Measurements from ENCODE around the gene GTPBP2.

Gene GTPBP2

GRCh38 chr6:43624786-43625288 lies 4.2 kb downstream of the GTPBP2 start:
- Histone ChIP-seq H3K4me1 (peaks cover 9% of the 10 kb centered on the region; the same call in 1 of the 2 replicates), H3K9me3 (no peaks in the 10 kb centered on the region), H3K36me3 (peaks cover 52% of the 10 kb centered on the region), H3K4me3 (ENCODE audit: low read depth, low read length) (no peak overlapping the region), H3K27me3 (no peaks in the 10 kb centered on the region)
- TF ChIP-seq CTCF (IDR thresholded peaks at IDR 0.05; ENCODE audit: low read depth, low read length), result no peak
- no peak for DNase-seq

GRCh38 chr6:43623880-43624785 lies 4.9 kb downstream of the GTPBP2 start:
- H3K9me3 ChIP-seq, result no peaks in the 10 kb centered on the region
- H3K36me3 ChIP-seq, result peaks cover 52% of the 10 kb centered on the region

GRCh38 chr6:43622541-43622940 lies 6.5 kb downstream of the GTPBP2 start:
- no peak for TF ChIP-seq CTCF (IDR thresholded peaks at IDR 0.05; ENCODE audit: low read depth, low read length)
- peaks cover 52% of the 10 kb centered on the region for H3K36me3 ChIP-seq

More at GRCh38 chr6:43623880-43624785, 4.9 kb downstream of the GTPBP2 start:
- no peak for TF ChIP-seq CTCF (IDR thresholded peaks at IDR 0.05; ENCODE audit: low read depth, low read length)
- Histone ChIP-seq H3K4me3 (ENCODE audit: low read depth, low read length) (no peak overlapping the region), H3K27me3 (no peaks in the 10 kb centered on the region), H3K4me1 (peaks cover 9% of the 10 kb centered on the region; the same call in 1 of the 2 replicates)
- no peak for DNase-seq

GRCh38 chr6:43621836-43622180 lies 7.3 kb downstream of the GTPBP2 start:
- Histone ChIP-seq H3K4me1 (0 out of 2 replicates have a peak, but pooled peaks cover under 1% of the 10 kb centered on the region), H3K36me3 (peaks cover 52% of the 10 kb centered on the region)

More at GRCh38 chr6:43622541-43622940, 6.5 kb downstream of the GTPBP2 start:
- Histone ChIP-seq H3K4me1 (peaks cover 7% of the 10 kb centered on the region; the same call in 1 of the 2 replicates), H3K9me3 (no peaks in the 10 kb centered on the region), H3K27me3 (no peaks in the 10 kb centered on the region), H3K4me3 (ENCODE audit: low read depth, low read length) (no peak overlapping the region)
- DNase-seq, result no peak

GRCh38 chr6:43621078-43621835 lies 7.8 kb downstream of the GTPBP2 start:
- H3K4me1 ChIP-seq, result 0 out of 2 replicates have a peak, but pooled peaks cover 3% of the 10 kb centered on the region
- no peak overlapping the region for H3K4me3 ChIP-seq (ENCODE audit: low read depth, low read length)
- peaks cover 51% of the 10 kb centered on the region for H3K36me3 ChIP-seq
- H3K27me3 ChIP-seq, result no peaks in the 10 kb centered on the region
- TF ChIP-seq CTCF (IDR thresholded peaks at IDR 0.05; ENCODE audit: low read depth, low read length), result no peak
- H3K9me3 ChIP-seq, result no peaks in the 10 kb centered on the region
- no peak for DNase-seq

More at GRCh38 chr6:43621836-43622180, 7.3 kb downstream of the GTPBP2 start:
- TF ChIP-seq CTCF (IDR thresholded peaks at IDR 0.05; ENCODE audit: low read depth, low read length), result no peak
- no peaks in the 10 kb centered on the region for H3K27me3 ChIP-seq
- H3K4me3 ChIP-seq (ENCODE audit: low read depth, low read length), result no peak overlapping the region
- DNase-seq, result no peak
- no peaks in the 10 kb centered on the region for H3K9me3 ChIP-seq
